H9 (cell line): ENCODE data around the gene EFTUD2. TPM values are rescaled to one million over a fixed set of nuclear protein-coding genes. Genes with fewer than 3 reads are reported as not detected.

Experiments used
- DNase-seq: peaks from one replicate; pipeline ENCODE4 v3.0.0-alpha.2; 2017
- H2AFZ ChIP-seq: one replicate; pipeline ENCODE4 v1.6.1; 2013; ENCODE audit warnings: mild to moderate bottlenecking, low read length, control low read depth, moderate library complexity
- H2AK5ac ChIP-seq: 2 replicates; pipeline ENCODE4 v1.6.1; 2013; ENCODE audit warnings: low read length, control low read depth, mixed read lengths; ENCODE audit not compliant: insufficient read length
- H2BK120ac ChIP-seq: one replicate; pipeline ENCODE4 v1.6.1; 2013; ENCODE audit warnings: low read depth, mild to moderate bottlenecking, low read length, control low read depth, inconsistent platforms; ENCODE audit not compliant: poor library complexity, severe bottlenecking
- H2BK12ac ChIP-seq: 2 replicates; pipeline ENCODE4 v1.6.1; 2013; ENCODE audit warnings: low read length, control low read depth, mixed read lengths, low read depth; ENCODE audit not compliant: insufficient read length
- H2BK15ac ChIP-seq: 2 replicates; pipeline ENCODE4 v1.6.1; 2013; ENCODE audit warnings: low read depth, low read length, control low read depth
- H2BK20ac ChIP-seq: one replicate; pipeline ENCODE4 v1.6.1; 2013; ENCODE audit warnings: low read depth, mild to moderate bottlenecking, low read length, control low read depth, inconsistent platforms; ENCODE audit not compliant: poor library complexity, severe bottlenecking
- H2BK5ac ChIP-seq: 2 replicates; pipeline ENCODE4 v1.6.1; 2013; ENCODE audit warnings: low read length, control low read depth, mixed read lengths; ENCODE audit not compliant: insufficient read length
- H3K14ac ChIP-seq: 2 replicates; pipeline ENCODE4 v1.6.1; 2013; ENCODE audit warnings: low read length, control low read depth; ENCODE audit not compliant: insufficient read depth
- H3K18ac ChIP-seq: 2 replicates; pipeline ENCODE4 v1.6.1; 2013; ENCODE audit warnings: low read depth, mild to moderate bottlenecking, mixed read lengths, low read length, control low read depth; ENCODE audit not compliant: insufficient read length
- H3K23ac ChIP-seq: 2 replicates; pipeline ENCODE4 v1.6.1; 2013; ENCODE audit warnings: low read length, control low read depth, mixed read lengths, low read depth; ENCODE audit not compliant: insufficient read length
- H3K23me2 ChIP-seq: 2 replicates; pipeline ENCODE4 v1.6.1; 2013; ENCODE audit warnings: low read depth, mild to moderate bottlenecking, mixed read lengths, low read length, control low read depth; ENCODE audit not compliant: insufficient read length, poor library complexity, severe bottlenecking
- H3K27ac ChIP-seq: 2 replicates; pipeline ENCODE4 v1.5.1; 2013; ENCODE audit warnings: low read length, control low read depth, mixed read lengths, low read depth; ENCODE audit not compliant: insufficient read length
- H3K27me3 ChIP-seq: 2 replicates; pipeline ENCODE4 v1.6.1; 2013; ENCODE audit warnings: low read length, control low read depth, inconsistent platforms; ENCODE audit not compliant: insufficient read depth
- H3K4ac ChIP-seq: 2 replicates; pipeline ENCODE4 v1.6.1; 2013; ENCODE audit warnings: low read depth, mild to moderate bottlenecking, control low read depth, inconsistent platforms, low read length, moderate library complexity
- H3K4me1 ChIP-seq: 2 replicates; pipeline ENCODE4 v1.6.1; 2013; ENCODE audit warnings: low read length, control low read depth, inconsistent platforms; ENCODE audit not compliant: insufficient read depth
- H3K4me2 ChIP-seq: 2 replicates; pipeline ENCODE4 v1.6.1; 2013; ENCODE audit warnings: low read length, control low read depth, mixed read lengths; ENCODE audit not compliant: insufficient read length, insufficient read depth
- H3K56ac ChIP-seq: 2 replicates; pipeline ENCODE4 v1.6.1; 2013; ENCODE audit warnings: low read depth, mild to moderate bottlenecking, mixed read lengths, low read length, control low read depth; ENCODE audit not compliant: insufficient read length
- H3K79me1 ChIP-seq: 2 replicates; pipeline ENCODE4 v1.6.1; 2013; ENCODE audit warnings: low read depth, mild to moderate bottlenecking, moderate library complexity, low read length, control low read depth, inconsistent platforms; ENCODE audit not compliant: insufficient read depth, poor library complexity, severe bottlenecking
- H3K79me2 ChIP-seq: 2 replicates; pipeline ENCODE4 v1.6.1; 2013; ENCODE audit warnings: low read length, control low read depth, inconsistent platforms; ENCODE audit not compliant: insufficient read depth
- H3K9ac ChIP-seq: 2 replicates; pipeline ENCODE4 v1.6.1; 2013; ENCODE audit warnings: low read length, control low read depth, mixed read lengths; ENCODE audit not compliant: insufficient read length; ENCODE audit errors: extremely low read depth
- H3K9me3 ChIP-seq: one replicate; pipeline ENCODE4 v1.6.1; 2013; ENCODE audit warnings: low read depth, low read length, inconsistent platforms; ENCODE audit not compliant: control insufficient read depth
- H3T11ph ChIP-seq: one replicate; pipeline ENCODE4 v1.6.1; 2013; ENCODE audit warnings: mild to moderate bottlenecking, low read length, control low read depth, inconsistent platforms
- H4K20me1 ChIP-seq: one replicate; pipeline ENCODE4 v1.6.1; 2013; ENCODE audit not compliant: control insufficient read depth, insufficient read length, insufficient read depth
- H4K5ac ChIP-seq: 2 replicates; pipeline ENCODE4 v1.6.1; 2013; ENCODE audit warnings: low read depth, mild to moderate bottlenecking, mixed read lengths, low read length, control low read depth; ENCODE audit not compliant: insufficient read length
- H4K8ac ChIP-seq: replicated peaks from 2 replicates; pipeline ENCODE4 v1.6.1; 2013; ENCODE audit warnings: low read length, control low read depth, mixed read lengths, low read depth; ENCODE audit not compliant: insufficient read length
- H4K91ac ChIP-seq: 2 replicates; pipeline ENCODE4 v1.6.1; 2013; ENCODE audit warnings: low read depth, mild to moderate bottlenecking, moderate library complexity, mixed read lengths, low read length, control low read depth; ENCODE audit not compliant: insufficient read length
- H3K27ac Mint-ChIP-seq, 3 experiments: 2 replicates in 2 of 3; 3 replicates in 1 of 3; pipeline ENCODE4 v1.8.0; 2020 to 2021; ENCODE audit warnings: mixed read lengths in 3 of 3, mild to moderate bottlenecking in 1 of 3, moderate library complexity in 1 of 3
- H3K27me3 Mint-ChIP-seq: 2 replicates; pipeline ENCODE4 v1.8.0; 2021; ENCODE audit warnings: low read depth, mild to moderate bottlenecking, moderate library complexity, mixed read lengths
- H3K36me3 Mint-ChIP-seq, 3 experiments: 2 replicates in 2 of 3; 3 replicates in 1 of 3; pipeline ENCODE4 v1.8.0; 2020 to 2021; ENCODE audit warnings: low read depth in 3 of 3, mixed read lengths in 3 of 3; ENCODE audit not compliant: insufficient read depth in 1 of 3
- H3K4me1 Mint-ChIP-seq, 2 experiments: 2 replicates each; pipeline ENCODE4 v1.8.0; 2020; ENCODE audit warnings: mixed read lengths in 2 of 2
- H3K4me3 Mint-ChIP-seq, 2 experiments: 2 replicates in 1 of 2; 3 replicates in 1 of 2; pipeline ENCODE4 v1.8.0; 2020 to 2021; ENCODE audit warnings: mild to moderate bottlenecking in 2 of 2, mixed read lengths in 2 of 2, moderate library complexity in 1 of 2
- H3K9me3 Mint-ChIP-seq, 2 experiments: 2 replicates in 1 of 2; 3 replicates in 1 of 2; pipeline ENCODE4 v1.8.0; 2020; ENCODE audit warnings: mild to moderate bottlenecking in 2 of 2, mixed read lengths in 2 of 2, moderate library complexity in 1 of 2
- WGBS: extraction: QIAGEN DNeasy Blood & Tissue Kit; methylation state at CpG from one replicate; pipeline ENCODE4 v1.1.7; 2013; ENCODE audit warnings: missing lambda C conversion rate, low lambda C conversion rate, mixed read lengths; ENCODE audit not compliant: insufficient read length; ENCODE audit errors: extremely low coverage; 5-methylcytosine and 5-hydroxymethylcytosine counted together
- total RNA-seq: library from RNA; stranded (reverse); gene quantifications from 2 replicates; pipeline ENCODE4 v1.2.1, GENCODE V29; 2021
- TF ChIP-seq, protein P1 (sequence below): fragments of 200-600 bp; sonication (generic); conservative IDR thresholded peaks from 3 replicates; pipeline ENCODE4 v1.8.0; 2021; ENCODE audit warnings: antibody characterized with exemption, mild to moderate bottlenecking

The EFTUD2 gene
- total RNA-seq, 1 experiment from 2014 or later, result 150 TPM

DNA sequence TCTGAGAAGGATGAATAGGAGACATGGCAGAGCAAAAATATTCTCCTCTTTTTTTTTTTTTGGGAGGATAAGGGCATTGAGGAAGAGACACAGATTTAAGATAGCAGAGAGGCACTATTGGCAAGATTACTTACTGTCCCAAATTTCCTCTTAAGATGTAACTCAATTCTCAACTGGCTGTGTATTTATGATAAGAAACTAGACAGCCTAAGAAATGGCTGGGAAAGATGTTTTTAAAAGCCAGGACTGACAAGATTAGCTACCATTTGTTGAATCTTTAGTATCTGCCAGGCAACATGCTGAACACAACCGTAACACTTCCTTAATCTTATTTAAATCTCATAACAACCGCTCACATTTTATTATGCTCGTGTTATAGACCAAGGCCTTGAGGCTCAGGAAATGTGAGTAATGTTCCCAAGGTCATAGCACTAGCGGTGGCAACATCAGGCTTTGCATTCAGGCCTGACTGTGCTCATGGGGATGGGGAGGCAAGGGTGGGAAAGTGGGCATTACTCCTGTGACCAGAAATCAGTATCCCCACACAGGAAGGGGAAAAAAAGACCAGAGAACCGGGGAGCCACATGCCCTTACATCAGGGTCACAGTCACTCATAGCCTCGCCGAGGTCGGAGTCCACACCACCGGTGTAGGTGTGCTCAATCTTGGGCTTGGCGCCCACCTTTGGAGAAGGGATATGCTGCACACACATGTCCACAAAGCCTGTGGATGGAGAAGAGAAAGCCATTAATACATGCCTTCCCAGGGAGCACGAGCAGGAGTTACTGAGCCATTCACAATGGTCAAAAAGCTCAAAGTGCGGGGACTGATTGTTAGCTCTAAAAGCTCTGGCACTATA, 36.0 kb downstream of the EFTUD2 start:
- Histone ChIP-seq H3K23me2 (no peaks in the 10 kb centered on the region), H4K5ac (no peak overlapping the region), H2AK5ac (no peak overlapping the region), H3K23ac (no peak overlapping the region), H3K9ac (no peak overlapping the region), H4K8ac (no peak overlapping the region), H3K79me1 (no peaks in the 10 kb centered on the region), H3K4me2 (no peak overlapping the region), H3K56ac (no peak overlapping the region), H2BK15ac (no peak overlapping the region), H3K79me2 (no peaks in the 10 kb centered on the region), H4K91ac (no peak overlapping the region), H3K18ac (no peak overlapping the region), H2BK120ac (no peak overlapping the region), H3K14ac (no peak overlapping the region), H4K20me1 (no peaks in the 10 kb centered on the region), H3K27me3 (no peaks in the 10 kb centered on the region), H3K9me3 (no peaks in the 10 kb centered on the region), H2BK5ac (no peak overlapping the region), H2BK20ac (no peak overlapping the region), H2AFZ (no peak overlapping the region), H2BK12ac (no peak overlapping the region), H3K4ac (no peak overlapping the region), H3K27ac (no peak overlapping the region), H3T11ph (no peak overlapping the region), H3K4me1 (no peaks in the 10 kb centered on the region)
- Mint-ChIP-seq H3K9me3 (no peaks in the 10 kb centered on the region), H3K36me3 (peaks cover 50 to 89% (median 67%) of the 10 kb centered on the region in 3 experiments), H3K4me3 (no peak overlapping the region), H3K4me1 (no peaks in the 10 kb centered on the region), H3K27ac (no peak overlapping the region), H3K27me3 (no peaks in the 10 kb centered on the region)
- TF ChIP-seq, protein P1, sequence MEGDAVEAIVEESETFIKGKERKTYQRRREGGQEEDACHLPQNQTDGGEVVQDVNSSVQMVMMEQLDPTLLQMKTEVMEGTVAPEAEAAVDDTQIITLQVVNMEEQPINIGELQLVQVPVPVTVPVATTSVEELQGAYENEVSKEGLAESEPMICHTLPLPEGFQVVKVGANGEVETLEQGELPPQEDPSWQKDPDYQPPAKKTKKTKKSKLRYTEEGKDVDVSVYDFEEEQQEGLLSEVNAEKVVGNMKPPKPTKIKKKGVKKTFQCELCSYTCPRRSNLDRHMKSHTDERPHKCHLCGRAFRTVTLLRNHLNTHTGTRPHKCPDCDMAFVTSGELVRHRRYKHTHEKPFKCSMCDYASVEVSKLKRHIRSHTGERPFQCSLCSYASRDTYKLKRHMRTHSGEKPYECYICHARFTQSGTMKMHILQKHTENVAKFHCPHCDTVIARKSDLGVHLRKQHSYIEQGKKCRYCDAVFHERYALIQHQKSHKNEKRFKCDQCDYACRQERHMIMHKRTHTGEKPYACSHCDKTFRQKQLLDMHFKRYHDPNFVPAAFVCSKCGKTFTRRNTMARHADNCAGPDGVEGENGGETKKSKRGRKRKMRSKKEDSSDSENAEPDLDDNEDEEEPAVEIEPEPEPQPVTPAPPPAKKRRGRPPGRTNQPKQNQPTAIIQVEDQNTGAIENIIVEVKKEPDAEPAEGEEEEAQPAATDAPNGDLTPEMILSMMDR, result no peak
- 100% methylated on average over 2 of the region's 12 CpGs for WGBS
- DNase-seq, result no peak
